Superior temporal gyrus (tissue), 1 donor: Measurements from ENCODE around the gene SH3RF3.

Experiments used
- DNase-seq: peaks from one replicate; pipeline ENCODE4 v3.0.0-alpha.2; 2016; ENCODE audit errors: extremely low spot score

SH3RF3 gene

GRCh38 chr2:109452318-109453305 is 323.6 kb downstream of the SH3RF3 start:
- peak; percentile 49 for DNase-seq

- DNase-seq = no peak
Measured at GRCh38 chr2:109453371-109453995, 324.5 kb downstream of the SH3RF3 start.

DNA sequence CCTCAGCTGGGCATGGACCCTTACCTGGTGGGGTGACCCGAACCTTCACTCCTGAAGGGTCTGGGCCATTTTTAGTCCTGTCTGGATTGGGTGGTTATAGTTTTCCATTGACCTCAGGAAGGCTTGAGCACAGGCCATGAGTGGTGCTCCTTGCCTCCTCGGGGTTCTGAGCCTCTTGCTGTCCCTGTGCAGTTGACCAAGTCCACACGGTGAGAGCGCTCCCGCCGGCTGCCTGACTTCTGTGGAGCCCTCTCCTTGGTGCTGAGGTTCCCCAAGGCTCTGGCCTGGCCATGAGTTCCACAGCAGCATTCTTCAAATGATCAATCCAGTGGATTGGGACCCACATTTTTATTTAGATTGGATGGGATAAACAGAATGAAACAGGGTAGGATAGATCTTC is 325.3 kb downstream of the SH3RF3 start:
- DNase-seq = no peak

DNA sequence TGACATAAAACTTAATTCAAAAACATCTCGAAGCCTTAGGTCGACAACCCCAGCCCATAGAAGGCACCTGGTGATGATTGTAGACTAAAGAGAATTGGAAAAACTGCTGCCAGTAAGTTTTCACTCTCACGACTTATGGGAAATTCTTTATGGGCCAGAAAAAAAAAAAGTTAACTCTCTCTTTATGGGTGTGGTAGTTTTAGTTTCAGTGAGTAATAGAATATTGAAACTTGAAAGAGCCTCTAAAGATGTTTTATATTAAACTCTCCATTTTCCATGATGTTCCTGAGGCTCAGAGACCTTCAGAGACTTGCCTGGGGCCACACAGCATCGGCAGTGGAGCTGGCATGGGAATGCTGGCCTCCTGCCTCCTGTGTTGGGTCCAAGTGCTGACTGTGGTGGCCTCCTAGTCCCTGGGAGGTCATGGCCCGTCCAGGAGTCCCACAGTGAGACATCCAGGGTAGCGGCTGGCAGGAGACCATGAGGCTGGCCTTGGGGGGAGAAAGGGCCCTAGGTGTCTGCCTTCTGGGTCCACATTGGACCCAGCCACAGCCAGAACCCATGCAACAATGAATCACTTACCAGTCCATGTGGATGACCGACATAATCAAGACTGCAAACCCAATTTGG is 325.9 kb downstream of the SH3RF3 start:
- no peak for DNase-seq

DNA sequence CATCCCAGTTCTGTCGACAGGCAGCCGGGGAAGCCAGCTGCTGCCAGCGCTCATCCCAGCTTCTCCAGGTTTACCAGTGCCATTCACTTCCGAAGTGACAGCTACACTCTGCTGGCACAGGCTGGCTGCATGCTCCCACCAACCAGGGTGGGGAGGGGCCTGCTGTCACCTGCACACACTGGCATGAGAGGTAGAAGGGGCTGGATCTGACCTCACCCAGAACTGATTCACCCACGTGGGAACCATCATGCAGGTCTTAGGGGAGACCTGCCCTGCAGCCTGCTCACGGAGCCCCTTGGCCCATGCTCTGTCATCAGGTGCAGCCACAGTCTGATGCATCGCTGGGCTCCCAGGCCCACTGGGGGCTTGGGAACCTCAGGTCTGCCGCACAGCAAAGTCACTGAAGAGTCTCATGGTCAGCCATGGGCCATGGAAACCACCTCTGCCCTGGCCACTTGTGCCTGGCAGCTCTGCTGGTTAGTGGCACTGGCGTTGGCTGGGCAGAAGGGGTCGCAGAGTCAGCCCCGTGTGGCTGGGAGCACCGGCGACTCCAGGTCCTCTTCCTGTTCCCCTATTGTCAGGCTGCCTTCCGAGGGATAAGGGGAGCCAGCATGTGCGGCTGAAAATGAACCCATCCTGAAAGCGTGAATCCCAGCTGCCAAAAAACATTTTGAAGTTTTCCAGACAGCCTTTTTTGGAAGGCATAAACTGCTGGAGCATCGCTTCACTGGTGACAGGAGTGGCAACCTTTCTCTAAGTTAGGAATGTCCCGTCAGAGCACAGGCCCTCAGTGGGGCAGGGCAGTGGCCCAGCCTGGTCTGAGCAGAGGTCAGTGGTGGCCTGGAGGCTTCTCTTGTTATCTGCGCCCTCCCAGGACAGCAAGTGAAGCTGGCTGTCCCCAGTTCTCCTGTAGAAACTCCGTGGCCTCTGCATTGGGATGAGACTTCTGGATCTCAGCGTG is 327.0 kb downstream of the SH3RF3 start:
- no peak for DNase-seq

GRCh38 chr2:109456776-109457175 is 327.8 kb downstream of the SH3RF3 start:
- no peak for DNase-seq

GRCh38 chr2:109457366-109457765 is 328.4 kb downstream of the SH3RF3 start:
- DNase-seq = no peak

DNA sequence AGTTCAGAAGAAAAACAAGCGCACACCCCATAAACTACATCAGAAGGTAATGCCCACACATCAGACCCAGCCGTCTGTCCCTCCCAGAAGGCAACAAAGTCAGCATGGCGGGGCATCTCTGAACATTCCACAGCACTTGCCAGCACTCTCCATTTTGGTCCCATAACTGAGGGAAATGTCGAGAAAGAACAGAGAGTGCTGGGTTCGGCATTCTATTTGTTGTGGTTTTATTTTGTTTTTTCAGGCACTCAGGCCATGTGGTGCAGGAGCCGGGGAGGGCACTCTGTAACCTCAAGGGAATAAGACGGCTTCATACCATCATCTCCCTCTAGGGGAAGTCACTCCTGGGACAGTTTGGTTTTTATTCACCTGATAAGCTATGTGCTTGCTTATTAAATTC is 328.8 kb downstream of the SH3RF3 start:
- no peak for DNase-seq

DNA sequence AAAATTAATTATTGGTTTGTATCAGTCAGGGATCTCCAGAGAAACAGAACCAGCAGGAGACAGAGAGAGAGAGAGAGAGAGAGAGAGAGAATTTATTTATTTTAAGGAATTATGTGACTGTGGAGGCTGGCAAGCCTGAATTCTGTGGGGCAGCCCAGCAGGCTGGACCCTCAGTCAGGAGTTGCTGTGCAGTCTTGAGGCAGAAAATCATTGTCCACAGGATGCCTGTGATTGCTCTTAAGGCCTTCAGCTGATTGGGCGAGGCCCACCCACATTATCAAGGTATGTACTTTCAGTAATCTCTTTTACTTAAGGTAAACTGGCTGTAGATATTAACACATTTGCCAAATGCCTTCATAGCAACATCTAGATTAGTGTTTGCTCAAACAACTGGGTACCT is 329.5 kb downstream of the SH3RF3 start:
- DNase-seq = no peak

GRCh38 chr2:109459485-109459884 is 330.5 kb downstream of the SH3RF3 start:
- no peak for DNase-seq

DNA sequence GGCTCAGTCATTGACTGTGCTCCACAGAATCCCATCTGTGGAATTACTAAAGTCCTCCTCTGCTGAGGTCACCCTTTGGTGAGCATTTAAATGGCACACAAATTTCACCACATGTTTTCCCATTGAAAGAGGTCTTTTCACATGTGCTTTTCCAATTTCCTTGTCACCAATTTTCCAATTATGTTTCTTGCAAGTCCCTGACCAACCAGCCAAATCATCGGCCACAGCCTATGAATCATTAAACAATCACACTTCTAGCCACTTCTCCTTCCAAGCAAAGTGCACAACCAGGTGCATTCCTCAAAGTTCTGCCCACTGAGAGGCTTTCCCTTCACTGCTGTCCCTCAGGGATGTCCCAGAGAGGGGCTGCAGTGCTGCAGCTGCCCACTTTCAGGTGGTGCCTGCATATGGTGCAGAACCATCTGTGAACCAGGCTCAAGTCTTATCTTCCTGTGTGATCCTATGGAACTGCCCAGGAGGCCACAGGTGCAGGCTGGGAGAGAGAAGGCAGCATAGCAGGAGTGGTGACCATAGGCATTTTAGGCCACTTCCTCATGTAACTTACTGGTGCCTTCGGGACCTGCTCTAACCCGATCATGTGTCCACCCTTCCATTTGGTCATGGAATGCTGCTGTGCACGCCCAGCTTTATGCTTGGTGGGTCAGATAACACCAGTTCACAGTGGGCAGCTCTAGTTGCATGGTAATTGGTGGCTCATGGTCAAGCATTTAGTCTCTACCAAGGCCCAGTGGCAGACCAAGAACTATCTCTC is 331.7 kb downstream of the SH3RF3 start:
- DNase-seq = no peak

- DNase-seq = no peak
Measured at GRCh38 chr2:109463236-109463635, 334.2 kb downstream of the SH3RF3 start.

GRCh38 chr2:109463891-109464290 is 334.9 kb downstream of the SH3RF3 start:
- DNase-seq = no peak

DNA sequence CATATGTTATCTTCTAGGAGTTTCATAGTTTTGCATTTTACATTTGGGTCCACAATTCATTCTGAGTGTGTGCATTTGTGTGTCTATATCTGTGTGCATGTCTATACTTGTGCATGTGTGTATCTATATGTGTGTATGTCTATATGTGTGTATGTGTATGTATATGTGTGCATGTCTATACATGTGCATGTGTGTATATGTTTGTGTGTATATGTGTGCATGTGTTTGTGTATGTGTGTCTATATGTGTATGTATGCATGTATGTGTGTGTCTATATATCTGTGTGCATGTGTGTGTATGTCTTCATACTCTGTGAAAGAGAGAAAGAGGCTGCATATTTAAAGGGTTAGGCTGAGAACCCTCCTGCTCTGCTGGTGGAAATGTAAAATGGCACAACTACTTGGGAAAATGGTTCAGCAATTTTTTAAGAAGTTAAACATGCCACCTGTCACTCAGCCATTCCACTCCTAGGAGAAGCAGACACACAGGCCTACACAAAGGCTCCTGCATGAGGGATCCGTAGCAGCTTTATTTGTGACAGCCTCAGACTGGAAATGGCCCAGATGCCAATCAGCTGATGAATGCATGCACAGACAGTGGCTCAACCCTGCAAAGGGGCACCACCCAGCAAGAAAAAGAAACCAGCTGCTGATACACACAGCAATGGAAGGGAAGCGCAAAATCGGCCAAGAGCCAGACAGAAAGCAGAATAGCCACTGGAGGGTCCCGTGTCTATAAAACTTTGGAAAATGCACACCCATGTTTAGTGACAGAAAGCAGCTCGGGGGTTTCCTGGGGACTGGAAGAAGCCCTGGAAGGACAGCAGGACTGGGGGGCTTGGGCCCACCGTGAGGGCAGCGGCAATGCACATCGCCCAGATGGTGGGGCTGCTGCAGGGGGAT is 337.9 kb downstream of the SH3RF3 start:
- DNase-seq = no peak

DNA sequence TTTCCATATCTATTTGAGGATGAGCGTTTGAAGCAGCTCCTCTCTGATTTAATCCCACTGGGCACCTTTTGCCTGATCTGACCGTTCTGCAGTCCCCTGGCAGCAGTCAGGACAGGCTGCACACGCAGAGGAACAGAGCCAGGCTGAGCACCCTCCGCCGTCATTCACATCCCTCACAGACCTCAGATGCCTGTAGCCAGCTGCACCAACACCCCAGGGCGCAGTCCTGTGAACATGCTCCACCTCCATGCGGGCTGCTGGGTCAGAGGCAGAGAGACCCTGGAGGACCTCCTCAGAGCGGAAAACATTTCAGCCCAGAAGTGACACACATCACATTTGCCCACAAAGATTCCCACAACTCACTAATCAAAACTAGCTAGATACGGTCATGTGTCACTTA is 338.7 kb downstream of the SH3RF3 start:
- no peak for DNase-seq

DNA sequence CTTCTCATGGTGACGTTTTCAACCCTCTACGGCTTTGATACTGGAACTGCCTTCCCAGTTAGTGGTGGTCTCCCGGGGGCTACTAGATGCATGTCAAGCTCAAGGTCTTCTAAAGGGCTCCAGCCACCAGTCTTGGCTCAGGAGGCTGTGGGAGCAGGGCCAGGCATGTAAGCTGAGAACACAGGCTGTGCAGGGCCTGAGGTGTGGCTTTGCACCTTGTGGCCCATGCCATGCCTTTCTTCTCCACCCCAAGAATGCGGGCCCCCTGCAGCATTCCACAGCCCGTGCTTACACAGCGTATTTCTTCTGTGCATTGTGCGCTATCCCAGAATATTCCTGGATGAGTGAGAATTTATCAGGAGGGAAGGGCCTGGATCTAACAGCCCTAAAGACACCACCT is 339.9 kb downstream of the SH3RF3 start:
- no peak for DNase-seq

- DNase-seq = no peak
Measured at GRCh38 chr2:109471658-109472057, 342.7 kb downstream of the SH3RF3 start.

GRCh38 chr2:109472331-109472959 is 343.4 kb downstream of the SH3RF3 start:
- no peak for DNase-seq

- DNase-seq = no peak
Measured at GRCh38 chr2:109472974-109473373, 344.0 kb downstream of the SH3RF3 start.
